Measurements from ENCODE around the gene KCNMB2.
"Not testable (repeated sequence)": the region's sequence is repeated elsewhere in the genome, so short reads cannot be mapped to it uniquely, and the experiment has no call there.

The KCNMB2 gene

GRCh38 chr3:178699810-178700209 is 163.6 kb downstream of the KCNMB2 start:
- no peak for DNase-seq (ENCODE audit: low read depth, low spot score)

- no peak for DNase-seq (ENCODE audit: low read depth, low spot score)
Measured at GRCh38 chr3:178703268-178703975, 167.2 kb downstream of the KCNMB2 start.

- no peak for DNase-seq (ENCODE audit: low read depth, low spot score)
Measured at GRCh38 chr3:178705925-178706324, 169.7 kb downstream of the KCNMB2 start.

- no peak for DNase-seq (ENCODE audit: low read depth, low spot score)
Measured at GRCh38 chr3:178706411-178706810, 170.2 kb downstream of the KCNMB2 start.

- no peak for DNase-seq (ENCODE audit: low read depth, low spot score)
Measured at GRCh38 chr3:178707311-178708031, 171.2 kb downstream of the KCNMB2 start.

- no peak for DNase-seq (ENCODE audit: low read depth, low spot score)
Measured at GRCh38 chr3:178709051-178709450, 172.8 kb downstream of the KCNMB2 start.

GRCh38 chr3:178711753-178712152 is 175.5 kb downstream of the KCNMB2 start:
- DNase-seq (ENCODE audit: low read depth, low spot score): no peak

GRCh38 chr3:178712247-178712646 is 176.0 kb downstream of the KCNMB2 start:
- no peak for DNase-seq (ENCODE audit: low read depth, low spot score)

GRCh38 chr3:178714925-178715832 is 178.9 kb downstream of the KCNMB2 start:
- DNase-seq (ENCODE audit: low read depth, low spot score): no peak

- DNase-seq (ENCODE audit: low read depth, low spot score): no peak
Measured at GRCh38 chr3:178718995-178719635, 182.9 kb downstream of the KCNMB2 start.

- DNase-seq (ENCODE audit: low read depth, low spot score): no peak
Measured at GRCh38 chr3:178732824-178733223, 196.6 kb downstream of the KCNMB2 start.

- DNase-seq (ENCODE audit: low read depth, low spot score): no peak
Measured at GRCh38 chr3:178735032-178735674, 198.9 kb downstream of the KCNMB2 start.

- no peak for DNase-seq (ENCODE audit: low read depth, low spot score)
Measured at GRCh38 chr3:178736300-178736699, 200.1 kb downstream of the KCNMB2 start.

GRCh38 chr3:178739720-178740119 is 203.5 kb downstream of the KCNMB2 start:
- DNase-seq (ENCODE audit: low read depth, low spot score): no peak

GRCh38 chr3:178741020-178741419 is 204.8 kb downstream of the KCNMB2 start:
- DNase-seq (ENCODE audit: low read depth, low spot score): no peak

GRCh38 chr3:178743297-178743696 is 207.1 kb downstream of the KCNMB2 start:
- DNase-seq (ENCODE audit: low read depth, low spot score): no peak

GRCh38 chr3:178745861-178746655 is 209.8 kb downstream of the KCNMB2 start:
- DNase-seq (ENCODE audit: low read depth, low spot score): not testable (repeated sequence)

GRCh38 chr3:178748874-178749273 is 212.6 kb downstream of the KCNMB2 start:
- no peak for DNase-seq (ENCODE audit: low read depth, low spot score)

- no peak for DNase-seq (ENCODE audit: low read depth, low spot score)
Measured at GRCh38 chr3:178749471-178749870, 213.2 kb downstream of the KCNMB2 start.

- no peak for DNase-seq (ENCODE audit: low read depth, low spot score)
Measured at GRCh38 chr3:178750639-178751300, 214.5 kb downstream of the KCNMB2 start.

Data from iPS DF 19.7 (cell line).